Upper lobe of left lung (tissue), 4 donors: ENCODE measurements around the gene FNDC11.

Source experiments
- CTCF ChIP-seq, 6 experiments: fragments of 450-650 bp in 4 of 6; fragments of 200-600 bp in 2 of 6; sonication (generic) in 2 of 6; IDR thresholded peaks; one replicate each; pipeline ENCODE4 v1.5.1; 2016 to 2019; ENCODE audit warnings: antibody characterized with exemption in 6 of 6
- EP300 ChIP-seq, 4 donors: sonication (generic); formaldehyde crosslinking; IDR thresholded peaks; one replicate each; pipeline ENCODE4 v1.5.1; 2017; ENCODE audit warnings: antibody characterized with exemption in 4 of 4, control low read depth in 2 of 4
- POLR2A ChIP-seq, 4 donors: fragments of 450-650 bp; IDR thresholded peaks; one replicate each; pipeline ENCODE4 v1.5.1; 2016 to 2017; ENCODE audit warnings: antibody characterized with exemption in 4 of 4, mild to moderate bottlenecking in 2 of 4
- POLR2AphosphoS5 ChIP-seq, 2 donors: sonication (generic); formaldehyde crosslinking; IDR thresholded peaks; one replicate each; pipeline ENCODE4 v1.5.1; 2017; ENCODE audit warnings: antibody characterized with exemption in 2 of 2

- TF ChIP-seq CTCF (IDR thresholded peaks at IDR 0.05) (no peak), EP300 (IDR thresholded peaks at IDR 0.05) (no peak), POLR2A (IDR thresholded peaks at IDR 0.05) (no peak), POLR2AphosphoS5 (IDR thresholded peaks at IDR 0.05) (no peak)
These were observed 661 bp downstream of the FNDC11 start for GRCh38 chr20:63554361-63555278.
